Hepatic stellate cell (primary cell): Measurements from ENCODE around the gene CD44.
A peak's percentile ranks its signal among the peaks of the same experiment; 100 is the strongest.
"Not testable (repeated sequence)": the region's sequence is repeated elsewhere in the genome, so short reads cannot be mapped to it uniquely, and the experiment has no call there.

Experiments
- DNase-seq: peaks from one replicate; pipeline ENCODE4 v3.0.0; 2011; ENCODE audit warnings: low spot score

Gene CD44

GRCh38 chr11:35138943-35139721 is at the start of gene CD44:
CD44 (plus strand) TSS chr11:35139171; CDS start chr11:35139304, 133 bp downstream.
- peak; percentile 87 for DNase-seq

GRCh38 chr11:35089666-35090065 is 49.3 kb upstream of the CD44 start:
- DNase-seq: no peak

- no peak for DNase-seq
Measured at GRCh38 chr11:35090125-35090524, 48.8 kb upstream of the CD44 start.

- not testable (repeated sequence) for DNase-seq
Measured at GRCh38 chr11:35090991-35091390, 48.0 kb upstream of the CD44 start.

- no peak for DNase-seq
Measured at GRCh38 chr11:35096723-35097122, 42.2 kb upstream of the CD44 start.

GRCh38 chr11:35097814-35098455 is 41.0 kb upstream of the CD44 start:
- no peak for DNase-seq

- no peak for DNase-seq
Measured at GRCh38 chr11:35098855-35099254, 40.1 kb upstream of the CD44 start.

GRCh38 chr11:35099278-35100012 is 39.5 kb upstream of the CD44 start:
- peak; percentile 55 for DNase-seq

GRCh38 chr11:35100013-35100383 is 39.0 kb upstream of the CD44 start:
- peak; percentile 52 for DNase-seq

GRCh38 chr11:35101223-35101622 is 37.7 kb upstream of the CD44 start:
- no peak for DNase-seq

- DNase-seq: no peak
Measured at GRCh38 chr11:35102267-35102666, 36.7 kb upstream of the CD44 start.

- DNase-seq: no peak
Measured at GRCh38 chr11:35103366-35104208, 35.4 kb upstream of the CD44 start.

GRCh38 chr11:35104655-35105054 is 34.3 kb upstream of the CD44 start:
- DNase-seq: no peak

GRCh38 chr11:35105319-35106079 is 33.5 kb upstream of the CD44 start:
- DNase-seq: no peak

- no peak for DNase-seq
Measured at GRCh38 chr11:35106595-35106994, 32.4 kb upstream of the CD44 start.

- no peak for DNase-seq
Measured at GRCh38 chr11:35107861-35108260, 31.1 kb upstream of the CD44 start.

GRCh38 chr11:35108336-35108735 is 30.6 kb upstream of the CD44 start:
- not testable (repeated sequence) for DNase-seq

- DNase-seq: no peak
Measured at GRCh38 chr11:35109041-35109440, 29.9 kb upstream of the CD44 start.

- no peak for DNase-seq
Measured at GRCh38 chr11:35109827-35110226, 29.1 kb upstream of the CD44 start.

GRCh38 chr11:35111161-35112055 is 27.6 kb upstream of the CD44 start:
- peak; percentile 62 for DNase-seq
